GM19438 (cell line): ENCODE measurements around the gene PDE8B.

Experiments
- ATAC-seq: cut with Tn5 transposase; IDR thresholded peaks from one replicate; pipeline ENCODE4 v1.9.1; 2021; ENCODE audit warnings: low read depth; ENCODE audit not compliant: unreplicated experiment

Gene PDE8B

GRCh38 chr5:77229887-77230286 lies 19.4 kb downstream of the PDE8B start:
- no peak for ATAC-seq

GRCh38 chr5:77230727-77231470 lies 20.4 kb downstream of the PDE8B start:
- ATAC-seq, result no peak

GRCh38 chr5:77231471-77232138 lies 21.1 kb downstream of the PDE8B start:
- no peak for ATAC-seq

GRCh38 chr5:77232574-77233358 lies 22.3 kb downstream of the PDE8B start:
- no peak for ATAC-seq

GRCh38 chr5:77235846-77236721 lies 25.6 kb downstream of the PDE8B start:
- no peak for ATAC-seq

GRCh38 chr5:77239126-77239741 lies 28.8 kb downstream of the PDE8B start:
- no peak for ATAC-seq

GRCh38 chr5:77241444-77241843 lies 31.0 kb downstream of the PDE8B start:
- no peak for ATAC-seq

GRCh38 chr5:77249475-77249874 lies 39.0 kb downstream of the PDE8B start:
- no peak for ATAC-seq

GRCh38 chr5:77250021-77250420 lies 39.5 kb downstream of the PDE8B start:
- ATAC-seq, result no peak

- ATAC-seq, result no peak
Measured at GRCh38 chr5:77251921-77252320, 41.4 kb downstream of the PDE8B start.

GRCh38 chr5:77255617-77256016 lies 45.1 kb downstream of the PDE8B start:
- no peak for ATAC-seq

GRCh38 chr5:77256406-77256805 lies 45.9 kb downstream of the PDE8B start:
- no peak for ATAC-seq

GRCh38 chr5:77258652-77259051 lies 48.2 kb downstream of the PDE8B start:
- ATAC-seq, result no peak

- ATAC-seq, result no peak
Measured at GRCh38 chr5:77259476-77259875, 49.0 kb downstream of the PDE8B start.

- ATAC-seq, result no peak
Measured at GRCh38 chr5:77262697-77263096, 52.2 kb downstream of the PDE8B start.

- ATAC-seq, result no peak
Measured at GRCh38 chr5:77266291-77266690, 55.8 kb downstream of the PDE8B start.

GRCh38 chr5:77267496-77267895 lies 57.0 kb downstream of the PDE8B start:
- no peak for ATAC-seq

GRCh38 chr5:77272206-77272605 lies 61.7 kb downstream of the PDE8B start:
- ATAC-seq, result no peak

GRCh38 chr5:77277759-77278158 lies 67.3 kb downstream of the PDE8B start:
- no peak for ATAC-seq

GRCh38 chr5:77280036-77280435 lies 69.6 kb downstream of the PDE8B start:
- ATAC-seq, result no peak
